ENCODE measurements around the gene HEMGN. TPM values are rescaled to one million over a fixed set of nuclear protein-coding genes. Genes with fewer than 3 reads are reported as not detected.

HEMGN gene
- total RNA-seq, 1 donor from 2014 or later: not detected

DNA sequence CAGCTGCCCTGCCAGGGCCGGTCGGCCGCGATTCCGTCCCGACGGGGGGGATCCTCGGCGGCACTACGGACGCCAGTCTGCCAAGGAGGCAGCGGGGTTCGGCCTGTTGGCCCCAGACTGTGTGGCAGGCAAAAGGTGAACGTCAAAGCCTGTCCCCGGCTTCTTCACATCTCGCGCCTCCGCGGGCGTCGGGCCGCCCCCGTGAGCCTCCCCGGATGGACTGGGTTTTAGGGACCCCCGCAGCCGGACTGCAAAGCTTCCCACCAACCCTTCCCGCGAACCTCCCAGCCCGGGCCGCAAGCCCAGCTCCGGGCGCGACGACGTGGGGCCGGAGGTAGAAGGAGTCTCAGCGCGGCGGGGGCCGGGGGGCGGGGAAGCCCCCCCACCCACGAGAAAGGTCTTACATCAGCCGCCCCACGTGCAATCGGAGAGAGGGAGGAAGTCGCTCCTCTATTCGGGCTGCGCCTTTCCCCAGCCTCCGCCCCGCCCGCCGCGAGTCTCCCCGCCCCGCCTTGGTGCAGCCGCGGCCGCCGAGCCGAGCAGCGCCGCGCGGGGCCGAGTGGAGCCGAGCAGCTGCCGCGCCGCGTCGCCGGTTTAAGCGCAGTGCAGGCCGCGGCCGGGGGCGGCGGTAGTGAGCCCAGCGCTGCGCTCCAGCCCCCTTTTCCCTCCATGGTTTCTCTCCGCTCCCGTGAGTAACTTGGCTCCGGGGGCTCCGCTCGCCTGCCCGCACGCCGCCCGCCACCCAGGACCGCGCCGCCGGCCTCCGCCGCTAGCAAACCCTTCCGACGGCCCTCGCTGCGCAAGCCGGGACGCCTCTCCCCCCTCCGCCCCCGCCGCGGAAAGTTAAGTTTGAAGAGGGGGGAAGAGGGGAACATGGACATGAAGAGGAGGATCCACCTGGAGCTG is 45.0 kb upstream of the HEMGN start, which contains the start of gene ANP32B:
Gene ANP32B, plus strand, starts transcription at position 659 of the 906 bp plus-strand sequence. Its CDS starts 215 bp downstream, at position 874.
- peak within 1 kb of the TSS; percentile 74 for H3K4me3 Mint-ChIP-seq (ENCODE audit: unreplicated experiment)
- peak; percentile 95 for DNase-seq (ENCODE audit: low spot score)
- H3K27ac Mint-ChIP-seq (ENCODE audit: unreplicated experiment): peak within 1 kb of the TSS; percentile 85
- H3K27me3 Mint-ChIP-seq (ENCODE audit: low read depth): no peaks in the 10 kb centered on the region
- TF ChIP-seq, protein P1, sequence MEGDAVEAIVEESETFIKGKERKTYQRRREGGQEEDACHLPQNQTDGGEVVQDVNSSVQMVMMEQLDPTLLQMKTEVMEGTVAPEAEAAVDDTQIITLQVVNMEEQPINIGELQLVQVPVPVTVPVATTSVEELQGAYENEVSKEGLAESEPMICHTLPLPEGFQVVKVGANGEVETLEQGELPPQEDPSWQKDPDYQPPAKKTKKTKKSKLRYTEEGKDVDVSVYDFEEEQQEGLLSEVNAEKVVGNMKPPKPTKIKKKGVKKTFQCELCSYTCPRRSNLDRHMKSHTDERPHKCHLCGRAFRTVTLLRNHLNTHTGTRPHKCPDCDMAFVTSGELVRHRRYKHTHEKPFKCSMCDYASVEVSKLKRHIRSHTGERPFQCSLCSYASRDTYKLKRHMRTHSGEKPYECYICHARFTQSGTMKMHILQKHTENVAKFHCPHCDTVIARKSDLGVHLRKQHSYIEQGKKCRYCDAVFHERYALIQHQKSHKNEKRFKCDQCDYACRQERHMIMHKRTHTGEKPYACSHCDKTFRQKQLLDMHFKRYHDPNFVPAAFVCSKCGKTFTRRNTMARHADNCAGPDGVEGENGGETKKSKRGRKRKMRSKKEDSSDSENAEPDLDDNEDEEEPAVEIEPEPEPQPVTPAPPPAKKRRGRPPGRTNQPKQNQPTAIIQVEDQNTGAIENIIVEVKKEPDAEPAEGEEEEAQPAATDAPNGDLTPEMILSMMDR (IDR thresholded peaks at IDR 0.05): peak; percentile 85
- H3K4me1 Mint-ChIP-seq (ENCODE audit: low read depth): peaks cover 43% of the 10 kb centered on the region
- no peaks in the 10 kb centered on the region for H3K9me3 Mint-ChIP-seq (ENCODE audit: low read depth)
- H3K36me3 Mint-ChIP-seq (ENCODE audit: low read depth): no peaks in the 10 kb centered on the region

DNA sequence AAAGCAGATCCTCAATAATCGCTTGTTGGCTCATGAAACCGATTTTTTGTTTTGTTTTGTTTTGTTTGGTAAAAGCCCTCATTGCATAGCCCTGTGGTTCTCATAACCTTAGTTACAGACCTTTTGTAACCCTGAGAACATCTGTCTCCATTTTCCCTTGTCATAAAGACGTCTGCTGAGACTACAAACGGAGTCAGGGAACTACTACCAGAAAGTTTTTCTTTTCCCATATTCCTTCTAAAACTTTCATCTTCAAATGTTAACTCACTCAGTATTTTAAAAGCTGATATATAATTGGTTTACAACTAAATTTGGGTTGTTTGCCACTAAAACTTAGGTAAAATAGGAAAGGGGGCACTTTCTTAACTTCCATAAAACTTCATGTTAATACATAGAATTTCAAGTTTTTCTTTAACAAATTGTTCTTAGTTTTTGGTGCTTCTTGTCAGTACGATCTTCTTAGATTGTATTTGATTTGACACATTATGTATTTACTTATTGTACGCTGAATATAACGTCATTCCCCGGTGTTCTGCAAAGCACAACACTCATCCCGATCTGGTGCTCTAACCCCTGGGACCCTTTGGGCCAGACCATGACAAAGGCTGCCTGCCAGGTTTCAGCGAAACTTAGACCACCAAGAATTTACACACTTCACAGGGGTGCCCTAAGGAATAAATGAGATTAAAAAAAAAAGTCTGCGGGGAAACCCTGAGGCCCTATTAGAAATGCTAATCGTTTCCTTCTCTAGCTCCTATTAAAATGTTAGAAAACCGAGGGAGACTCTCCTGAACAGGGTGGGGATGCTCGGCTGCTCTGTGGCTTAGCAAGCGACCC is 44.1 kb upstream of the HEMGN start:
- Mint-ChIP-seq H3K27ac (ENCODE audit: unreplicated experiment) (peak overlapping the region; percentile 85), H3K27me3 (ENCODE audit: low read depth) (no peaks in the 10 kb centered on the region), H3K4me1 (ENCODE audit: low read depth) (peaks cover 36% of the 10 kb centered on the region), H3K36me3 (ENCODE audit: low read depth) (no peaks in the 10 kb centered on the region), H3K9me3 (ENCODE audit: low read depth) (no peaks in the 10 kb centered on the region), H3K4me3 (ENCODE audit: unreplicated experiment) (peak overlapping the region; percentile 69)
- TF ChIP-seq, protein P1 (IDR thresholded peaks at IDR 0.05): no peak
- no peak for DNase-seq (ENCODE audit: low spot score)

DNA sequence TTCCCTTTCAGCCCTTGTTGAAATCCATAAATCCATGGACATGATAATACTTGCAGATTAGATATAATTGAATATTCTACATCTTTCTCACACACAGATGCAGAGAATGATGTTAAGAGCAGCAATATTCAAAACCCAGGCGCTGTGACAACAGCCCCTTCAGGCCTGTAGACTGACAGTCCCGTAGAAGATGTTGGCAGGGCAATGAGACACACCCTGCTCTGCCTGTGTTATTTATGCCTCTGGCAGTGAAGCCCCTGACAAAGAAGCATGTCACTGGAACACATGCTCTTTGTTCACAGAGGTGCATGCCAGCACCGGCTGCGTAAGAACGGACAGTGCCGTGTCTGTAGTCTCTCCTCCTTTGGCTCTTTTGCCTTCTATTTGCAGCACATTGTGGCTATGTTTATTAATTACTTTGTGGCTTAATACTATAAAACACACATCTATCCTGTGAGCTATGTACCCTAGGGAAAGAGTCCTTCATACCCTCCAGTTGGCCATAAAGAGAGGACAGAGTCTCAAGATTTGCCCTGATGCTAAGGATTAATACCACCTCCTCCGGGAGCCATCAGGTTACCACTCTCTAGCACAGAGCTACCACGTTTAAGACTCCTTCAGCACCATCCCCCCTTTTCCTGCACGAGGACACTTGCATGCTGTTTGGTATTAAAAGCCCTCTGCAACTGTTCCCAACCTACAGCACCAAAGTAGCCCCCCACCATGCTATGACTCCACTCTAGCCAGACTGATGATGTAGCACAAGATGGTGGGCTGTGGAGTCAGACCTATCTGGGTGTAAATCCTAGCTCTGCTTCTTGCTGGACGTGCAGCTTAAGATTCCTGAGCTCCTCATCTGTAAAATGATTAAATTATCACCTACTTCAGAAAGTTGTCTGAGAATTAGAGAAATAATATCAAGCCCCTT is 43.2 kb upstream of the HEMGN start:
- Mint-ChIP-seq H3K4me3 (ENCODE audit: unreplicated experiment) (no peak overlapping the region), H3K36me3 (ENCODE audit: low read depth) (no peaks in the 10 kb centered on the region), H3K4me1 (ENCODE audit: low read depth) (peaks cover 31% of the 10 kb centered on the region), H3K9me3 (ENCODE audit: low read depth) (no peaks in the 10 kb centered on the region), H3K27me3 (ENCODE audit: low read depth) (no peaks in the 10 kb centered on the region), H3K27ac (ENCODE audit: unreplicated experiment) (no peak overlapping the region)
- DNase-seq (ENCODE audit: low spot score): no peak
- TF ChIP-seq, protein P1 (IDR thresholded peaks at IDR 0.05): no peak

DNA sequence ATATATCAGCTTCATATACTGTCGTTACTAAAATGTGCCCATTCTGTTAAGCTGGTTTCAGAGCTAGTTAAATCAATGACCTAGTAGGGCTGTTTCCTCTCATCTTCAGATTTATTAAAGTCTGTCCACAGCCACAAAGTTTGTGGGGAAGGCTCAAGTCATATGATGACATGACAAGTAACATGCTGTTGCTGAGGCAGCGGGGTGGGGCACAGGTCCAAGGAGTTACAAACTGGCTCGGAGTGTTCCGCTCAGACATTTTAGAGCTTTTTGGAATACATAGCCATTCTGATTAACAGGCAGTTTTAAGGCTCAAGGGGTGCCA is 42.5 kb upstream of the HEMGN start:
- DNase-seq (ENCODE audit: low spot score): no peak
- TF ChIP-seq, protein P1 (IDR thresholded peaks at IDR 0.05): no peak

More for the DNA sequence above, 42.5 kb upstream of the HEMGN start:
- H3K4me3 Mint-ChIP-seq (ENCODE audit: unreplicated experiment): no peak overlapping the region
- no peak overlapping the region for H3K27ac Mint-ChIP-seq (ENCODE audit: unreplicated experiment)
- no peaks in the 10 kb centered on the region for H3K36me3 Mint-ChIP-seq (ENCODE audit: low read depth)
- peaks cover 23% of the 10 kb centered on the region for H3K4me1 Mint-ChIP-seq (ENCODE audit: low read depth)
- no peaks in the 10 kb centered on the region for H3K9me3 Mint-ChIP-seq (ENCODE audit: low read depth)
- H3K27me3 Mint-ChIP-seq (ENCODE audit: low read depth): no peaks in the 10 kb centered on the region
